CD4-positive, alpha-beta T cell (primary cell): Measurements from ENCODE around the gene SDC1. TPM values are rescaled to one million over a fixed set of nuclear protein-coding genes. Genes with fewer than 3 reads are reported as not detected.
A peak's percentile ranks its signal among the peaks of the same experiment; 100 is the strongest.

ENCODE experiments used
- ATAC-seq: fragments of 200-7000 bp; cut with Tn5 transposase; one replicate; pipeline ENCODE4 v1.10.0; 2022; ENCODE audit warnings: mild to moderate bottlenecking; ENCODE audit not compliant: poor library complexity
- CTCF ChIA-PET: fragments of 350-600 bp; sonication (Branson Sonifier 250); formaldehyde crosslinking; loops from one replicate; lab custom pipeline; 2021; ENCODE audit warnings: antibody characterized with exemption, inconsistent platforms; lab: Charles Lee
- POLR2A ChIA-PET: fragments of 350-600 bp; sonication (Branson Sonifier 250); formaldehyde crosslinking; loops from one replicate; lab custom pipeline; 2021; ENCODE audit warnings: antibody characterized with exemption, inconsistent platforms; lab: Charles Lee
- DNase-seq, 14 experiments: peaks; one replicate each; pipeline ENCODE4 v3.0.0-alpha.2; 2013 to 2020; ENCODE audit warnings: mixed read lengths in 2 of 14
- H3K27ac ChIP-seq, 2 donors: one replicate each; pipeline versions ENCODE4 v1.5.1 to v1.7.0; 2013; ENCODE audit warnings: low read length in 2 of 2, low read depth in 1 of 2, mild to moderate bottlenecking in 1 of 2
- H3K27me3 ChIP-seq, 2 experiments: 1 replicate in 1 of 2; 2 replicates in 1 of 2; pipeline versions ENCODE4 v1.6.1 to v1.7.0; 2013; ENCODE audit warnings: low read length in 2 of 2, control low read depth in 1 of 2, mild to moderate bottlenecking in 1 of 2, moderate library complexity in 1 of 2; ENCODE audit not compliant: insufficient read depth in 2 of 2, control insufficient read depth in 1 of 2
- H3K36me3 ChIP-seq: one replicate; pipeline ENCODE4 v1.6.1; 2013; ENCODE audit warnings: low read length, control low read depth; ENCODE audit not compliant: insufficient read depth
- H3K4me1 ChIP-seq: one replicate; pipeline ENCODE4 v1.6.1; 2013; ENCODE audit warnings: low read length, control low read depth; ENCODE audit not compliant: insufficient read depth
- H3K4me3 ChIP-seq: one replicate; pipeline ENCODE4 v1.5.1; 2013; ENCODE audit warnings: mild to moderate bottlenecking, low read length, moderate library complexity
- H3K9me3 ChIP-seq, 2 experiments: 1 replicate in 1 of 2; 2 replicates in 1 of 2; pipeline versions ENCODE4 v1.6.1 to v1.7.0; 2013; ENCODE audit warnings: low read length in 2 of 2, mild to moderate bottlenecking in 2 of 2, control low read depth in 1 of 2, moderate library complexity in 1 of 2; ENCODE audit not compliant: control insufficient read depth in 1 of 2, insufficient read depth in 1 of 2
- H3K27ac Mint-ChIP-seq: one replicate; pipeline ENCODE4 v1.8.0; 2020; ENCODE audit warnings: mixed read lengths
- H3K27me3 Mint-ChIP-seq: one replicate; pipeline ENCODE4 v1.8.0; 2021; ENCODE audit warnings: mixed read lengths
- H3K36me3 Mint-ChIP-seq: one replicate; pipeline ENCODE4 v1.8.0; 2021; ENCODE audit warnings: low read depth, mixed read lengths
- H3K4me1 Mint-ChIP-seq: one replicate; pipeline ENCODE4 v1.8.0; 2021; ENCODE audit warnings: low read depth, mixed read lengths
- H3K4me3 Mint-ChIP-seq: one replicate; pipeline ENCODE4 v1.8.0; 2020; ENCODE audit warnings: mild to moderate bottlenecking, mixed read lengths
- H3K9me3 Mint-ChIP-seq: one replicate; pipeline ENCODE4 v1.8.0; 2020; ENCODE audit warnings: mixed read lengths
- intact Hi-C, 2 experiments: fragments of 100-400 bp; cut with DNase I in 1 of 2; cut with micrococcal nuclease in 1 of 2; formaldehyde crosslinking; loops; one replicate each; pipeline versions ENCODE4 v1.15.1 to v1.9.0; 2023 to 2025; cut with DNase I, micrococcal nuclease
- total RNA-seq, 174 experiments: library from RNA in 2 of 174; stranded (reverse) in 2 of 174; gene quantifications; one replicate each; pipeline ENCODE4 v1.2.3 and lab custom pipeline; 2021 to 2026
- TF ChIP-seq, protein P1 (sequence below): fragments of 200-600 bp; IDR thresholded peaks from one replicate; pipeline ENCODE4 v1.8.0; 2022; ENCODE audit warnings: antibody characterized with exemption, mild to moderate bottlenecking

SDC1 gene
- total RNA-seq, 2 experiments from 2014 or later: not detected

DNA sequence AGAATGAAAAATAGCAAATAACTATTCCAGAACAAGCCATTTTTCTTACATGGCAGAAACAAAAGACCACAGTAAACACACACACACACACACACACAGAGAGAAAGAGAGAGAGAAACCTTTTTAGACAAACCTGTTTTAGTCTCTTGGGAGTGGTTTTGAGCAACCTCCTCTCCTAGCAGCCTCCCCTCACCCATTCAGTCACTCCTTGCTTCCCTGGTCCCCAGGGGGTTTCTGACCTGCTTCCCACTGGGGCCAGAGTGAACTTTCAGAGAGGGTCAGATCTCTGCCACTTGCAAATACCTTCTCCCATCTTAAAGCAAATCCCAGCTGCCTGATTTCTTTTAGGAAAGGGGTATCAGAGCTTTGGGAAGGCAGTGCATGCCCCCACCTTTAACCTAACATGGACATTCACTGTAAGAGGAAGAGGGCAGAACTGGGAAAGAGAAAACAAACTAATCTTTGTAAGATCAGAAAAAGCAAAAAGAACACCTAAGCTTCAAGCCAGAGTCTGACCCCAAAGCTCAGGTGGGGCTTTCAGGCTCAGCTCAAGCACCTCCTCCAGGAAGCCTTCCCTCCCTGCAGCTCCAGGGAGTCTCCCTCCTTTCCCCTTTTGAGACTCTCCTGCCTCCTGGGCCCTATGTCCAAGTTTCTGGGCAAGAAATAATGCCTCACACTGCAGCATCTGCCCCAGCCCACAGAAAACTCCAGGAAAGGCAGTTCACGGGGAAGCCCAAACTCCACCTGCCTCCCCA is 2.7 kb downstream of the SDC1 start:
- ATAC-seq: no peak
- H3K36me3 Mint-ChIP-seq: no peaks in the 10 kb centered on the region
- H3K4me3 Mint-ChIP-seq: peak overlapping the region; percentile 56
- H3K4me3 ChIP-seq: no peak overlapping the region
- peaks cover 0 to 7% of the 10 kb centered on the region in 2 experiments for H3K9me3 ChIP-seq
- ChIA-PET CTCF (no interaction called here), POLR2A (no interaction called here)
- H3K27ac Mint-ChIP-seq: no peak overlapping the region
- H3K27me3 ChIP-seq: peaks cover 27 to 44% of the 10 kb centered on the region in 2 experiments
- H3K27ac ChIP-seq: no peak overlapping the region
- no peaks in the 10 kb centered on the region for H3K9me3 Mint-ChIP-seq
- TF ChIP-seq, protein P1, sequence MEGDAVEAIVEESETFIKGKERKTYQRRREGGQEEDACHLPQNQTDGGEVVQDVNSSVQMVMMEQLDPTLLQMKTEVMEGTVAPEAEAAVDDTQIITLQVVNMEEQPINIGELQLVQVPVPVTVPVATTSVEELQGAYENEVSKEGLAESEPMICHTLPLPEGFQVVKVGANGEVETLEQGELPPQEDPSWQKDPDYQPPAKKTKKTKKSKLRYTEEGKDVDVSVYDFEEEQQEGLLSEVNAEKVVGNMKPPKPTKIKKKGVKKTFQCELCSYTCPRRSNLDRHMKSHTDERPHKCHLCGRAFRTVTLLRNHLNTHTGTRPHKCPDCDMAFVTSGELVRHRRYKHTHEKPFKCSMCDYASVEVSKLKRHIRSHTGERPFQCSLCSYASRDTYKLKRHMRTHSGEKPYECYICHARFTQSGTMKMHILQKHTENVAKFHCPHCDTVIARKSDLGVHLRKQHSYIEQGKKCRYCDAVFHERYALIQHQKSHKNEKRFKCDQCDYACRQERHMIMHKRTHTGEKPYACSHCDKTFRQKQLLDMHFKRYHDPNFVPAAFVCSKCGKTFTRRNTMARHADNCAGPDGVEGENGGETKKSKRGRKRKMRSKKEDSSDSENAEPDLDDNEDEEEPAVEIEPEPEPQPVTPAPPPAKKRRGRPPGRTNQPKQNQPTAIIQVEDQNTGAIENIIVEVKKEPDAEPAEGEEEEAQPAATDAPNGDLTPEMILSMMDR: no peak
- DNase-seq: no peak
- H3K4me1 Mint-ChIP-seq: no peaks in the 10 kb centered on the region
- intact Hi-C loops: no loop called here
- peaks cover 16% of the 10 kb centered on the region for H3K4me1 ChIP-seq
- no peaks in the 10 kb centered on the region for H3K36me3 ChIP-seq
- H3K27me3 Mint-ChIP-seq: peaks cover 40% of the 10 kb centered on the region

DNA sequence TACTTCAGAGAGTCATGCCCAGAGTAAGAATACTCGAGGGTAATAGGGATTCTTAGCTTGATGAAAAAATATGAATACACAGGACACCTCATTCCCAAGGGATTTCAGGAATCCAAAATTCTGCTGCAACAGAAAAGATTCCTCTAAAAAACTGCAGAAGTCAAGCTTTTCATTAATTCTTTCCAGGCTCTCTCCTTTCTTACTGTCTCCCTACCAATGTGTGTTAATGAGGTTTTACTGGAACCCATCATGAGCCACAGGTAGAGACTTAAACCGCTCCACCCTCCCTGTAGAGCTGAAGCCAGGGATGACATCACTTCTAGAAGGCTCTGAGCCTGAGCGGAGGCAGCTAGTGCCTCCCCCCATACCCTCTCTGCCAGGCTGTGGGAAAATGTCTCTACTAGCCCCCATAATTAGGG is 3.4 kb downstream of the SDC1 start:
- H3K27ac ChIP-seq: no peak overlapping the region
- H3K36me3 Mint-ChIP-seq: no peaks in the 10 kb centered on the region
- H3K4me1 ChIP-seq: peaks cover 16% of the 10 kb centered on the region
- H3K27me3 Mint-ChIP-seq: peaks cover 38% of the 10 kb centered on the region
- intact Hi-C loops: no loop called here
- H3K27ac Mint-ChIP-seq: no peak overlapping the region
- H3K4me1 Mint-ChIP-seq: no peaks in the 10 kb centered on the region
- ChIA-PET POLR2A (no interaction called here), CTCF (no interaction called here)
- no peak for DNase-seq
- H3K36me3 ChIP-seq: no peaks in the 10 kb centered on the region
- H3K4me3 Mint-ChIP-seq: peak overlapping the region; percentile 56
- peaks cover 0 to 7% of the 10 kb centered on the region in 2 experiments for H3K9me3 ChIP-seq
- TF ChIP-seq, protein P1: no peak
- ATAC-seq: no peak
- H3K27me3 ChIP-seq: peaks cover 24 to 43% of the 10 kb centered on the region in 2 experiments
- no peak overlapping the region for H3K4me3 ChIP-seq
- H3K9me3 Mint-ChIP-seq: no peaks in the 10 kb centered on the region

DNA sequence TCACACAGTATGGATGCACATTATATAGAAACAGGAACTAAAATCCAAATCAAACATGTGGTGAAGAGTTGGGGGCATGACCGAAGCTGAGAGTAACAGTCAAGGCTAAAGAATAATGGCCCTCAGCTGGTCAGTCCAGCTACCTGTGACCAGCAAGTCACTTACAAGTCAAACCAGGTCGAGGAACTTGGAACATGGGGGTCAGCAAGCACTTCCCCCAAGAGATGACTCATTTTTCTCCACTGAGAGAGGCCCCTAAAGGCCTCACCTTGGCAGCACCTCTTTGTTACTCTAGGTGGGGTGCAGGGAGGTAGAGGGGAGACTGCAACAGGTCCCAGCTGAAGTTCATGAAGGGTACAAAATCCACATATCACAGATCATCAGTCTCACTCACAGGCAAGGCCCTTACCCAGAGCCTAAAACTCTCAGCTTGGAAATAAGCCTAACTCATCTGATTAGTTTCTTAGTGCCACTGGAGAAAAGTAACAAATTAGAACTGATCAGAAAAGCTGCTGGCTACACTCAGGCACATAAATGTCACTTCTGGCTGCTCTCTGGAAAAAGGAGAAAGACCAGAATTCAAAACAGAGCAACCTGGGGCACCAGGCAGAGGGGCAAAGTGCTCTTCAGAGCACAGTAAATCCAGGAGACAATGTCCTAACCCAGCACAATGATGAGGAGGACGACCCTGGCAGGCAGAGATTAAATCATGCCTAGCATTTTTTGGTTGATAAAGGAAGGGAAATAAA is 4.0 kb downstream of the SDC1 start:
- ATAC-seq (no peak), DNase-seq (no peak)
- Histone ChIP-seq H3K27me3 (peaks cover 18 to 37% of the 10 kb centered on the region in 2 experiments), H3K27ac (no peak overlapping the region), H3K4me1 (peaks cover 16% of the 10 kb centered on the region), H3K9me3 (peaks cover 0 to 3% of the 10 kb centered on the region in 2 experiments), H3K36me3 (no peaks in the 10 kb centered on the region), H3K4me3 (no peak overlapping the region)
- no peaks in the 10 kb centered on the region for H3K9me3 Mint-ChIP-seq
- intact Hi-C loops: no loop called here
- TF ChIP-seq, protein P1: no peak
- POLR2A ChIA-PET: no interaction called here
- no peaks in the 10 kb centered on the region for H3K36me3 Mint-ChIP-seq
- no peak overlapping the region for H3K27ac Mint-ChIP-seq
- H3K4me3 Mint-ChIP-seq: no peak overlapping the region
- CTCF ChIA-PET: no interaction called here
- H3K4me1 Mint-ChIP-seq: no peaks in the 10 kb centered on the region
- H3K27me3 Mint-ChIP-seq: peaks cover 33% of the 10 kb centered on the region
